PC-3 (cell line): ENCODE data around the gene FGF16. TPM values are rescaled to one million over a fixed set of nuclear protein-coding genes. Genes with fewer than 3 reads are reported as not detected.

Source experiments
- ATAC-seq: fragments of 200-7000 bp; cut with Tn5 transposase; 2 replicates; pipeline ENCODE4 v1.9.1; 2020; ENCODE audit warnings: mild to moderate bottlenecking, moderate library complexity
- BruUV-seq: library from RNA; stranded (reverse); fragments of 400-500 nt; replicated peaks from 2 replicates; lab custom pipeline; 2021; lab: Mats Ljungman, UMichigan
- CTCF ChIA-PET: fragments of 300-600 bp; sonication (Branson Sonifier 250); formaldehyde crosslinking; loops from one replicate; lab custom pipeline; 2022; ENCODE audit warnings: antibody characterized with exemption; lab: Charles Lee
- POLR2A ChIA-PET: fragments of 300-600 bp; sonication (Branson Sonifier 250); formaldehyde crosslinking; loops from one replicate; lab custom pipeline; 2022; ENCODE audit warnings: antibody characterized with exemption; ENCODE audit not compliant: unreplicated experiment; lab: Charles Lee
- DNase-seq: peaks from one replicate; pipeline ENCODE4 v3.0.0-alpha.2; 2015
- H2AFZ ChIP-seq: fragments of 300-600 bp; sonication (generic); 2 replicates; pipeline ENCODE4 v1.6.0; 2016; ENCODE audit warnings: antibody characterized with exemption, low read length
- H3F3A ChIP-seq: fragments of 300-600 bp; sonication (generic); one replicate; pipeline ENCODE4 v1.6.0; 2017; ENCODE audit warnings: antibody characterized with exemption, low read length, control low read depth, mild to moderate bottlenecking; ENCODE audit not compliant: unreplicated experiment
- H3K27ac ChIP-seq: fragments of 300-600 bp; sonication (generic); 2 replicates; pipeline ENCODE4 v1.5.1; 2016; ENCODE audit warnings: mild to moderate bottlenecking, low read length
- H3K27me3 ChIP-seq: fragments of 300-600 bp; sonication (generic); 2 replicates; pipeline ENCODE4 v1.6.1; 2016; ENCODE audit warnings: low read length, mixed read lengths
- H3K36me3 ChIP-seq: fragments of 300-600 bp; sonication (generic); 2 replicates; pipeline ENCODE4 v1.6.1; 2016; ENCODE audit warnings: low read depth, mixed run types, low read length, mixed read lengths
- H3K4me1 ChIP-seq: fragments of 300-600 bp; sonication (generic); 2 replicates; pipeline ENCODE4 v1.5.1; 2016; ENCODE audit warnings: low read length; ENCODE audit not compliant: insufficient read depth
- H3K4me2 ChIP-seq: fragments of 300-600 bp; sonication (generic); 2 replicates; pipeline ENCODE4 v1.6.0; 2016; ENCODE audit warnings: low read length
- H3K4me3 ChIP-seq: fragments of 300-600 bp; sonication (generic); 2 replicates; pipeline ENCODE4 v1.5.1; 2016; ENCODE audit warnings: mild to moderate bottlenecking, low read length, mixed read lengths
- H3K79me2 ChIP-seq: fragments of 300-600 bp; sonication (generic); 2 replicates; pipeline ENCODE4 v1.6.1; 2017; ENCODE audit warnings: low read length, mixed read lengths
- H3K9ac ChIP-seq: fragments of 300-600 bp; sonication (generic); 2 replicates; pipeline ENCODE4 v1.6.0; 2016; ENCODE audit warnings: mild to moderate bottlenecking, low read length
- H3K9me2 ChIP-seq: fragments of 300-600 bp; sonication (generic); replicated peaks from 2 replicates; pipeline ENCODE4 v1.6.1; 2016; ENCODE audit warnings: mixed run types, low read length, mixed read lengths
- H3K9me3 ChIP-seq: fragments of 300-600 bp; sonication (generic); 2 replicates; pipeline ENCODE4 v1.6.1; 2016; ENCODE audit warnings: low read length, mixed read lengths
- H4K20me1 ChIP-seq: fragments of 300-600 bp; sonication (generic); 2 replicates; pipeline ENCODE4 v1.6.1; 2016; ENCODE audit warnings: low read length, mixed read lengths
- CTCF ChIP-seq: fragments of 300-600 bp; sonication (generic); conservative IDR thresholded peaks from 2 replicates; pipeline ENCODE4 v1.5.1; 2017; ENCODE audit warnings: antibody characterized with exemption, low read depth, mild to moderate bottlenecking, low read length
- EZH2 ChIP-seq: fragments of 300-600 bp; sonication (generic); IDR thresholded peaks from one replicate; pipeline ENCODE4 v1.6.1; 2017; ENCODE audit warnings: antibody characterized with exemption, mild to moderate bottlenecking, low read length; ENCODE audit not compliant: unreplicated experiment
- EZH2phosphoT487 ChIP-seq: fragments of 300-600 bp; sonication (generic); IDR thresholded peaks from 2 replicates; pipeline ENCODE4 v1.6.1; 2018; ENCODE audit warnings: mild to moderate bottlenecking, antibody characterized with exemption, low read length, borderline replicate concordance
- intact Hi-C: fragments of 100-400 bp; cut with micrococcal nuclease; formaldehyde crosslinking; loops from 2 replicates; pipeline ENCODE4 v1.9.0; 2023
- total RNA-seq: library from RNA; depleted of rRNA; stranded (reverse); fragments of >200 nt; gene quantifications from 2 replicates; pipeline ENCODE4 v1.2.3, GENCODE V29; 2014

The FGF16 gene
- total RNA-seq, 1 experiment from 2014 or later: not detected

- ATAC-seq: no peak
- H3F3A ChIP-seq: peaks cover 4% of the 10 kb centered on the region
- no peak for DNase-seq
- H3K9me3 ChIP-seq: no peaks in the 10 kb centered on the region
- no peaks in the 10 kb centered on the region for H3K9me2 ChIP-seq
- H3K36me3 ChIP-seq: no peaks in the 10 kb centered on the region
- intact Hi-C loops: no loop called here
- H3K4me1 ChIP-seq: peaks cover 42% of the 10 kb centered on the region
- no peak overlapping the region for H3K4me3 ChIP-seq
- H4K20me1 ChIP-seq: no peaks in the 10 kb centered on the region
- CTCF ChIA-PET: no interaction called here
- no peaks in the 10 kb centered on the region for H3K27me3 ChIP-seq
- H3K4me2 ChIP-seq: no peak overlapping the region
- no peak overlapping the region for H2AFZ ChIP-seq
- POLR2A ChIA-PET: no interaction called here
- no peaks in the 10 kb centered on the region for H3K79me2 ChIP-seq
- H3K27ac ChIP-seq: no peak overlapping the region
- no peak for TF ChIP-seq EZH2phosphoT487
- no peak for TF ChIP-seq EZH2
- TF ChIP-seq CTCF: no peak
- H3K9ac ChIP-seq: no peak overlapping the region
- no TSS peak for BruUV-seq
Observed at GRCh38 chrX:77431227-77431626, 16.0 kb upstream of the FGF16 start.

- Histone ChIP-seq H3K4me3 (no peak overlapping the region), H3K4me2 (no peak overlapping the region), H3K9me2 (no peaks in the 10 kb centered on the region), H2AFZ (no peak overlapping the region), H3K36me3 (no peaks in the 10 kb centered on the region), H3K4me1 (peaks cover 39% of the 10 kb centered on the region), H3K27ac (no peak overlapping the region), H3K9me3 (no peaks in the 10 kb centered on the region), H3K27me3 (no peaks in the 10 kb centered on the region), H3F3A (no peaks in the 10 kb centered on the region), H3K9ac (no peak overlapping the region), H4K20me1 (no peaks in the 10 kb centered on the region), H3K79me2 (no peaks in the 10 kb centered on the region)
- intact Hi-C loops: no loop called here
- BruUV-seq: no TSS peak
- no peak for DNase-seq
- CTCF ChIA-PET: no interaction called here
- POLR2A ChIA-PET: no interaction called here
- no peak for ATAC-seq
- TF ChIP-seq EZH2phosphoT487: no peak
- no peak for TF ChIP-seq EZH2
- TF ChIP-seq CTCF: no peak
Observed at GRCh38 chrX:77433001-77433400, 14.2 kb upstream of the FGF16 start.

GRCh38 chrX:77434962-77435361 lies 12.2 kb upstream of the FGF16 start:
- H3K36me3 ChIP-seq: no peaks in the 10 kb centered on the region
- intact Hi-C loops: no loop called here
- H3F3A ChIP-seq: no peaks in the 10 kb centered on the region
- H3K9me2 ChIP-seq: no peaks in the 10 kb centered on the region
- 0 out of 2 replicates have a peak overlapping the region, but pooled peaks have one; percentile 3 for H3K9ac ChIP-seq
- ATAC-seq (peak; percentile 82), DNase-seq (peak; percentile 61)
- H3K9me3 ChIP-seq: no peaks in the 10 kb centered on the region
- CTCF ChIA-PET: no interaction called here
- no peaks in the 10 kb centered on the region for H3K79me2 ChIP-seq
- POLR2A ChIA-PET: no interaction called here
- peak overlapping the region; percentile 75 for H3K27ac ChIP-seq
- H3K4me1 ChIP-seq: peaks cover 29% of the 10 kb centered on the region
- H3K4me3 ChIP-seq: no peak overlapping the region
- BruUV-seq: no TSS peak
- H2AFZ ChIP-seq: no peak overlapping the region
- no peak overlapping the region for H3K4me2 ChIP-seq
- TF ChIP-seq EZH2: no peak
- no peak for TF ChIP-seq CTCF
- no peak for TF ChIP-seq EZH2phosphoT487
- no peaks in the 10 kb centered on the region for H4K20me1 ChIP-seq
- H3K27me3 ChIP-seq: no peaks in the 10 kb centered on the region
